Adrenal gland (tissue), 12 donors: ENCODE results near the gene RANBP9. TPM values are rescaled to one million over a fixed set of nuclear protein-coding genes. Genes with fewer than 3 reads are reported as not detected.

Experiments
- DNase-seq, 7 donors: peaks; one replicate each; pipeline ENCODE4 v3.0.0-alpha.2; 2019 to 2020
- H3K27ac ChIP-seq, 5 donors: fragments of 200-600 bp; sonication (generic) in 4 of 5; 1 replicate in 3 of 5; 2 replicates in 2 of 5; pipeline versions ENCODE4 v1.5.1 to v1.8.0; 2016 to 2020; ENCODE audit warnings: mild to moderate bottlenecking in 1 of 5
- H3K27me3 ChIP-seq: fragments of 200-600 bp; 2 replicates; pipeline ENCODE4 v1.8.0; 2021
- H3K36me3 ChIP-seq, 2 donors: fragments of 200-600 bp; replicated peaks in 1 of 2; 1 replicate in 1 of 2; 2 replicates in 1 of 2; pipeline versions ENCODE4 v1.5.1 to v1.8.0; 2018 to 2022
- H3K4me1 ChIP-seq, 2 donors: fragments of 200-600 bp; replicated peaks in 1 of 2; 1 replicate in 1 of 2; 2 replicates in 1 of 2; pipeline versions ENCODE4 v1.5.1 to v1.8.0; 2018 to 2021
- H3K4me3 ChIP-seq, 4 donors: fragments of 200-600 bp; sonication (generic) in 3 of 4; one replicate each; pipeline ENCODE4 v1.5.1; 2016 to 2018
- H3K9me3 ChIP-seq, 3 donors: fragments of 200-600 bp; sonication (generic) in 1 of 3; replicated peaks in 1 of 3; 1 replicate in 2 of 3; 2 replicates in 1 of 3; pipeline versions ENCODE4 v1.5.1 to v1.8.0; 2016 to 2021
- POLR2A ChIP-seq, 2 donors: fragments of 450-650 bp; IDR thresholded peaks; one replicate each; pipeline ENCODE4 v1.6.1; 2017; ENCODE audit warnings: antibody characterized with exemption in 2 of 2, mild to moderate bottlenecking in 2 of 2, moderate library complexity in 1 of 2
- WGBS, 4 donors: extraction: QIAGEN DNeasy Blood & Tissue Kit in 2 of 4; methylation state at CpG; one replicate each; pipeline versions ENCODE4 v1.1.5 to v1.1.7; 2013 to 2017; 5-methylcytosine and 5-hydroxymethylcytosine counted together
- intact Hi-C, 2 donors: fragments of 100-400 bp; cut with DNase I; formaldehyde crosslinking; loops; one replicate each; pipeline versions ENCODE4 v1.14.1 to v1.15.0; 2022 to 2023
- polyA plus RNA-seq, 3 donors: library from polyadenylated mRNA; stranded (reverse); fragments of 200-250 nt in 2 of 3; fragments of 350-450 nt in 1 of 3; fragmentation: Illumina TruSeq in 1 of 3; extraction: RNeasy Lipid Tissue Mini Kit (QIAGEN cat#74804) in 1 of 3; gene quantifications; one replicate each; pipeline ENCODE4 v1.2.3, GENCODE V29; 2013 to 2014
- total RNA-seq, 9 donors: library from RNA; depleted of rRNA in 4 of 9; stranded (reverse); fragments of >200 nt in 4 of 9; fragments of 120-200 nt in 1 of 9; fragmentation: NEBNext Ultra II Directional in 1 of 9; extraction: Animal tissue kit (Norgen Biotek cat#: 25700) in 1 of 9; gene quantifications; one replicate each; pipeline versions ENCODE4 v1.1.0 to v1.2.4, GENCODE V29; 2013 to 2023
- TF ChIP-seq, protein P1 (sequence below), 6 experiments: fragments of 450-650 bp in 4 of 6; fragments of 200-600 bp in 2 of 6; sonication (generic) in 1 of 6; IDR thresholded peaks; 1 replicate in 5 of 6; 2 replicates in 1 of 6; pipeline versions ENCODE4 v1.5.1 to v1.8.0; 2016 to 2021; ENCODE audit warnings: antibody characterized with exemption in 6 of 6, mild to moderate bottlenecking in 2 of 6, moderate library complexity in 1 of 6
- donor health status: healthy with polysubstance abuse.
- donor health status: Bipolar disorder and iron deficiency.
- donor health status: DM: yes; HTN: yes; CAD: no.
- donor health status: DM: no; HTN: no; CAD: no.
- donor health status: DM: no; HTN: no; CAD: no.
- donor health status: DM: yes; HTN: yes; CAD: no.

RANBP9 gene
- total and polyA plus RNA-seq, 12 donors: 20.1 to 63.1 (median 37.9) TPM

DNA sequence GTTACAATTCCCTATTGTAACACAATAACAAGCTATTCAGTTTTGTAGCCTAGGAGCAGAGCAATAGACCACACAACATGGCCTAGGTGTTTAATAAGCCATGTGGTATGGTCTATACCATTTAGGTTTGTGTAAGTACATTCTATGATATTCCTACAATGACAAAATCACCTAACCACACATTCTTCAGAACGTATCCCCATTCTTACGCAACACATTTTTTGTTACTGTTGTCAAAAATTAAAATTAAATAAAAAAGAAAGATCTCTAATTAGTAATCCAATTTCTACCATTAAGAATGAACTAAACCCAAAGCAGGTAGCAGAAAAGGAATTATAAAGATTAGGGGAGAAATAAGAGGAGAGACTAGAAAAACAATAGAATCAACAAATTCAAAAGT is 44.0 kb downstream of the RANBP9 start:
- no peaks in the 10 kb centered on the region for H3K9me3 ChIP-seq
- 83 to 90% (median 88%) methylated on average over 2 of the region's 2 CpGs for WGBS, 4 donors
- DNase-seq: no peak
- H3K36me3 ChIP-seq: no peaks in the 10 kb centered on the region
- no peaks in the 10 kb centered on the region for H3K27me3 ChIP-seq
- H3K4me3 ChIP-seq: no peak overlapping the region
- TF ChIP-seq, protein P1, sequence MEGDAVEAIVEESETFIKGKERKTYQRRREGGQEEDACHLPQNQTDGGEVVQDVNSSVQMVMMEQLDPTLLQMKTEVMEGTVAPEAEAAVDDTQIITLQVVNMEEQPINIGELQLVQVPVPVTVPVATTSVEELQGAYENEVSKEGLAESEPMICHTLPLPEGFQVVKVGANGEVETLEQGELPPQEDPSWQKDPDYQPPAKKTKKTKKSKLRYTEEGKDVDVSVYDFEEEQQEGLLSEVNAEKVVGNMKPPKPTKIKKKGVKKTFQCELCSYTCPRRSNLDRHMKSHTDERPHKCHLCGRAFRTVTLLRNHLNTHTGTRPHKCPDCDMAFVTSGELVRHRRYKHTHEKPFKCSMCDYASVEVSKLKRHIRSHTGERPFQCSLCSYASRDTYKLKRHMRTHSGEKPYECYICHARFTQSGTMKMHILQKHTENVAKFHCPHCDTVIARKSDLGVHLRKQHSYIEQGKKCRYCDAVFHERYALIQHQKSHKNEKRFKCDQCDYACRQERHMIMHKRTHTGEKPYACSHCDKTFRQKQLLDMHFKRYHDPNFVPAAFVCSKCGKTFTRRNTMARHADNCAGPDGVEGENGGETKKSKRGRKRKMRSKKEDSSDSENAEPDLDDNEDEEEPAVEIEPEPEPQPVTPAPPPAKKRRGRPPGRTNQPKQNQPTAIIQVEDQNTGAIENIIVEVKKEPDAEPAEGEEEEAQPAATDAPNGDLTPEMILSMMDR (IDR thresholded peaks at IDR 0.05): no peak
- no peak for TF ChIP-seq POLR2A (IDR thresholded peaks at IDR 0.05)
- intact Hi-C loops: no loop called here
- peaks cover 4 to 49% of the 10 kb centered on the region in 2 donors for H3K4me1 ChIP-seq
- H3K27ac ChIP-seq: no peak overlapping the region

DNA sequence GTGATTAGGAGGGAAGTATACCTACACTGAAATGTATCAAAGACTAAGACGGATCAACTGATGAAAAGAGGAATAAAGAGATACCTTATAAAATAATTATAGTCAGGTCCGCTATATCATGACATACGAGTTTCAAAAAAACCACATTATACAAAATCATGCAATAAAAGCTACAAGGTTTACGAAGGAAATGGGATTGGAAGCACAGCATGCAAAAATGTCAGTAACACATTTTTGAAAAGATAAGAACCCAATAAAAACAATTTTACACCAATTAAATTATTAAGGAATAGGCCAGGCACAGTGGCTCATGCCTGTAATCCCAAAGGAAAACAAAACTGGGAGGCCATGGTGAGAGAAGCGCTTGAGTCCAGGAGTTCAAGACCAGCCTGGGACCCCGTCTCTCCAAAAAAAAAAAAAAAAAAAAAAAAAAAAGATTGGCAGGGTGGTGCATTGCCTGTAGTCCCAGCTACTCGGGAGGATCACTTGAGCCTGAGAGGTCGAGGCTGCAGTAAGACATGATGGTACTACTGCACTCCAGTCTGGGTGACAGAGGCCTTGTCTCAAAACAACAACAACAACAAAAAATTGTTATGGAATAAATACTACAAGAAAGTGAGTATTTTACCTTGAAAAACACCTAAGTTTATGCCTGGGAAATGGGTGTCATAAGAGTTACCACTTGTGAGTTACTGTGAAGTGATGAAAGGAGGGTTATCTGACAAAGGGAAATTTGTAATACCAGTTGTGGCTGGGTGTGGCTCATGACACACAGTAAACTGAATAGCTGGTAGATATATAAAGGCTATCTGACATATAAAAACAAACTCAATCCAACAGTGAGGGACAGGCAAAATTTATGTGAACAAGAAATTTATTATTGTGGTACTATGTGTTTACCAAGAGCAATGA is 45.2 kb downstream of the RANBP9 start:
- 88 to 93% (median 91%) methylated on average over 8 of the region's 8 CpGs for WGBS, 4 donors
- Histone ChIP-seq H3K36me3 (no peaks in the 10 kb centered on the region), H3K4me1 (peaks cover 12 to 47% of the 10 kb centered on the region in 2 donors), H3K27ac (no peak overlapping the region), H3K27me3 (no peaks in the 10 kb centered on the region), H3K9me3 (no peaks in the 10 kb centered on the region), H3K4me3 (no peak overlapping the region)
- TF ChIP-seq, protein P1 (IDR thresholded peaks at IDR 0.05): no peak
- no peak for TF ChIP-seq POLR2A (IDR thresholded peaks at IDR 0.05)
- intact Hi-C loops: no loop called here
- no peak for DNase-seq

DNA sequence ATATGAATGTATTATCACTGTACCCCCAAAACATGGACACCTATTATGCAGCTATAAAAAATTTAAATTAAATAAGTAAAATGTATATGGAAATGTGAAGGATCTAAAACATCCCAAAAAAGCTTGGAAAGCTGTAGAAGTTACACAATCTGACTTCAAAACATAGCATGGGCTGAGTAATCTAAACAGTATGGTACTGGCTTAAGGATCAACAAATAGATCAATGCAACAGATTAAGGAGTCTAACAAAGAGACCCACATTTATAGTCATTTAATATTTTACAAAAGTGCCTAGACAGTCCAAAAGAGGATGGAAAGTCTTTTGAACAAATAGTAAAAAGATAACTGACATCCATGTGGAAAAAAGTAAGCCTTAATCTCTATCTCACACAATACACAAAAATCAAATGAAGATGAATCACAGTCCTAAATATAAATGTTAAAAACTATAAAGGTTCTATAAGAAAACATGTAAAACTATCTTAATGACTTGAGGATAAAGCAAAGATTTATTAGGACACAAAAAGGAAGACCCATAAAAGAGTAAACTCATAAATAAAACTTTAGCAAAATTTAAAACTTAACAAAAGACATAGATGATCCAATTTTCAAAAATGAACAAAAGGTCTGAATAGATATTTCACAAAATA is 46.8 kb downstream of the RANBP9 start:
- Histone ChIP-seq H3K9me3 (no peaks in the 10 kb centered on the region), H3K36me3 (no peaks in the 10 kb centered on the region), H3K4me1 (peaks cover 12 to 53% of the 10 kb centered on the region in 2 donors), H3K4me3 (no peak overlapping the region), H3K27ac (no peak overlapping the region), H3K27me3 (no peaks in the 10 kb centered on the region)
- no peak for DNase-seq
- intact Hi-C loops: no loop called here
- no peak for TF ChIP-seq POLR2A (IDR thresholded peaks at IDR 0.05)
- TF ChIP-seq, protein P1 (IDR thresholded peaks at IDR 0.05): no peak

DNA sequence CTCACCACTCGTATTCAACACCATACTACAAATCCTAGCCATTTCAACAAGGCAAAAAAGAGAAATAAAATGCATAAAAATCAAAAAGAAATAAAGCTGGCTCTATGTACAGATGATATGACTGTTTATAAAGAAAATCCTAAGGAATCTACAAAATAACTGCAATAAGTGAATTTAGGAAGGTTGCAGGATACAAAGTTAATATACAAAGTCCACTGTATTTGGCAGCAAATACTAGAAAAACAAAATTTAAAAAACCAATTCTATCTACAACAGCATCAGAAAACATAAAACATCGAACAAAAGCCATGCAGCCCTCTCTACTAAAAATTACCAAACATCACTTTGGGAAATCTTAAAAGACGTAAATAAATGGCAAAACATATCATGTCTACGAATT is 47.6 kb downstream of the RANBP9 start:
- DNase-seq: no peak
- WGBS, 4 donors: 91 to 95% (median 92%) methylated on average over 4 of the region's 4 CpGs
- intact Hi-C loops: no loop called here
- H3K27me3 ChIP-seq: no peaks in the 10 kb centered on the region
- H3K4me1 ChIP-seq: peaks cover 12 to 60% of the 10 kb centered on the region in 2 donors
- TF ChIP-seq, protein P1 (IDR thresholded peaks at IDR 0.05): no peak
- no peak for TF ChIP-seq POLR2A (IDR thresholded peaks at IDR 0.05)
- H3K27ac ChIP-seq: no peak overlapping the region
- no peak overlapping the region for H3K4me3 ChIP-seq
- H3K36me3 ChIP-seq: no peaks in the 10 kb centered on the region
- no peaks in the 10 kb centered on the region for H3K9me3 ChIP-seq
